Measurements from ENCODE around the gene SEMA6B.

DNA sequence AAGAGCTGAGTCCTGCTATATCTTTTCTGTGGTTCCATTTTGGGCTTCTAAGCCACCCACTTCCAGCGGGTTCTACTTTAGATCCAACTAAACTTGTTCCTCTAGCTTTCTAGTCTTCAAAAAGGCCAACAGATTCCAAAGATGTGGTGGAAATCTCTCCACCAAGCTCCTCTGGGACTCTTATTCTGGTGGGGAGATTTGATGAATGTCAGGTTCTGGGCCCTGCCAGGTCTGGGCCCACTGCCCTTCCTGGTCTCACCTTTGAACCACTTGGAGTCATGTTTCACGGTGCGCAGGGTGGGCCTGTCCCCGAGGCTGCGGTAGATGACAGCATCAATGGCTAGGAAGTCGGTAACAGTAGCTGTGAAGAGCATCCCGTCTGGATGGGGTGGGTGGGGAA lies 4.8 kb downstream of the SEMA6B start:
- TF ChIP-seq EZH2 (IDR thresholded peaks at IDR 0.05) (no peak), POLR2AphosphoS5 (IDR thresholded peaks at IDR 0.05; ENCODE audit: borderline replicate concordance, low read depth, low read length) (no peak)
